PC-9 (cell line): Measurements from ENCODE around the gene TENT4A.

Experiments used
- EZH2 ChIP-seq: fragments of 200-600 bp; sonication (generic); IDR thresholded peaks from 2 replicates; pipeline ENCODE4 v1.8.0; 2017; ENCODE audit warnings: antibody characterized with exemption, low read depth
- TF ChIP-seq, protein P1 (sequence below): fragments of 200-600 bp; sonication (generic); conservative IDR thresholded peaks from 2 replicates; pipeline ENCODE4 v1.6.1; 2017; ENCODE audit warnings: mixed run types, antibody characterized with exemption, mild to moderate bottlenecking, moderate library complexity

DNA sequence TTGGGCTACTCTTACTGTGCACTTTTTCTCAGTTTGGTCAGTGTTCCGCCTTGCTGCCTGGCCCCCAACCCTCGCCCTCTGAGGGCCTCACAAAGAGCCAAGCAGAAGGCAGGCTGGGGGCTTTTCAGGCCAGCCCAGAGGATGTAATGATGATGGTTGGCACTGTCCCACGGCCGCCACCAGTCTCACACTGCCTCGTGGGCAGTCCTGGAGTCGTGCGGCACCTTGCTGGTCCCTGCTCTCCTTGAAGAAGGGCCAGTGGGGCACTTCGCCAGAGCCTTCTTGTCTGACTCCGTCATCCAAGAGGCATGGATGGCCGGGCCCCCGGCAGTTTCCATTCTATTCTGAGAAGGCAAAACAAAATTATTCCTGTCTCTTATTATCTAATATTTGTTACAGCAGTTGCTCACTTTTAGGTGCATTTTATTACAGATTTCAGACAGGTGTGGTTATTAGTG is 21.0 kb downstream of the TENT4A start:
- TF ChIP-seq, protein P1, sequence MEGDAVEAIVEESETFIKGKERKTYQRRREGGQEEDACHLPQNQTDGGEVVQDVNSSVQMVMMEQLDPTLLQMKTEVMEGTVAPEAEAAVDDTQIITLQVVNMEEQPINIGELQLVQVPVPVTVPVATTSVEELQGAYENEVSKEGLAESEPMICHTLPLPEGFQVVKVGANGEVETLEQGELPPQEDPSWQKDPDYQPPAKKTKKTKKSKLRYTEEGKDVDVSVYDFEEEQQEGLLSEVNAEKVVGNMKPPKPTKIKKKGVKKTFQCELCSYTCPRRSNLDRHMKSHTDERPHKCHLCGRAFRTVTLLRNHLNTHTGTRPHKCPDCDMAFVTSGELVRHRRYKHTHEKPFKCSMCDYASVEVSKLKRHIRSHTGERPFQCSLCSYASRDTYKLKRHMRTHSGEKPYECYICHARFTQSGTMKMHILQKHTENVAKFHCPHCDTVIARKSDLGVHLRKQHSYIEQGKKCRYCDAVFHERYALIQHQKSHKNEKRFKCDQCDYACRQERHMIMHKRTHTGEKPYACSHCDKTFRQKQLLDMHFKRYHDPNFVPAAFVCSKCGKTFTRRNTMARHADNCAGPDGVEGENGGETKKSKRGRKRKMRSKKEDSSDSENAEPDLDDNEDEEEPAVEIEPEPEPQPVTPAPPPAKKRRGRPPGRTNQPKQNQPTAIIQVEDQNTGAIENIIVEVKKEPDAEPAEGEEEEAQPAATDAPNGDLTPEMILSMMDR = no peak
- no peak for TF ChIP-seq EZH2
